ENCODE results near the gene CTTNBP2NL. TPM values are rescaled to one million over a fixed set of nuclear protein-coding genes. Genes with fewer than 3 reads are reported as not detected.

Gene CTTNBP2NL
- total RNA-seq: 8.4 and 9.4 TPM in 2 replicates

GRCh38 chr1:112395821-112396652 is at the start of gene CTTNBP2NL:
Gene CTTNBP2NL (plus strand): TSS chr1:112396214. CDS start chr1:112416166, 19,952 bp downstream.

GRCh38 chr1:112508278-112509004 is 112.4 kb downstream of the CTTNBP2NL start, which contains the start of gene WNT2B:
Gene WNT2B (plus strand): TSS chr1:112508965. CDS start chr1:112509263, 298 bp downstream.

Other genes with a start within 250 kb of the CTTNBP2NL start
- gene WNT2B, start 112.8 kb downstream of the CTTNBP2NL start, total RNA-seq: 4.1 and 19.2 TPM in 2 replicates
- gene ST7L, start 222.9 kb downstream of the CTTNBP2NL start, total RNA-seq: 12.7 and 14.1 TPM in 2 replicates
- gene CAPZA1, start 223.6 kb downstream of the CTTNBP2NL start, total RNA-seq: 204 and 214 TPM in 2 replicates